Transverse colon (tissue), 3 donors: ENCODE measurements around the gene SHFL.

Experiments used
- CTCF ChIP-seq, 5 experiments: fragments of 200-600 bp in 3 of 5; fragments of 450-650 bp in 2 of 5; sonication (generic) in 3 of 5; IDR thresholded peaks; 1 replicate in 2 of 5; 2 replicates in 3 of 5; pipeline ENCODE4 v1.5.1; 2016 to 2017; ENCODE audit warnings: antibody characterized with exemption in 5 of 5, inconsistent platforms in 3 of 5, mild to moderate bottlenecking in 2 of 5, moderate library complexity in 1 of 5
- POLR2A ChIP-seq: fragments of 450-650 bp; IDR thresholded peaks from one replicate; pipeline ENCODE4 v1.6.1; 2016; ENCODE audit warnings: antibody characterized with exemption, mild to moderate bottlenecking, moderate library complexity

GRCh38 chr19:10110076-10110971 is 24.2 kb downstream of the SHFL start:
- TF ChIP-seq CTCF (IDR thresholded peaks at IDR 0.05) (no peak), POLR2A (no peak)
